ENCODE results near the gene PSG4.
A peak's percentile ranks its signal among the peaks of the same experiment; 100 is the strongest.
"Not testable (repeated sequence)": the region's sequence is repeated elsewhere in the genome, so short reads cannot be mapped to it uniquely, and the experiment has no call there.

The PSG4 gene

DNA sequence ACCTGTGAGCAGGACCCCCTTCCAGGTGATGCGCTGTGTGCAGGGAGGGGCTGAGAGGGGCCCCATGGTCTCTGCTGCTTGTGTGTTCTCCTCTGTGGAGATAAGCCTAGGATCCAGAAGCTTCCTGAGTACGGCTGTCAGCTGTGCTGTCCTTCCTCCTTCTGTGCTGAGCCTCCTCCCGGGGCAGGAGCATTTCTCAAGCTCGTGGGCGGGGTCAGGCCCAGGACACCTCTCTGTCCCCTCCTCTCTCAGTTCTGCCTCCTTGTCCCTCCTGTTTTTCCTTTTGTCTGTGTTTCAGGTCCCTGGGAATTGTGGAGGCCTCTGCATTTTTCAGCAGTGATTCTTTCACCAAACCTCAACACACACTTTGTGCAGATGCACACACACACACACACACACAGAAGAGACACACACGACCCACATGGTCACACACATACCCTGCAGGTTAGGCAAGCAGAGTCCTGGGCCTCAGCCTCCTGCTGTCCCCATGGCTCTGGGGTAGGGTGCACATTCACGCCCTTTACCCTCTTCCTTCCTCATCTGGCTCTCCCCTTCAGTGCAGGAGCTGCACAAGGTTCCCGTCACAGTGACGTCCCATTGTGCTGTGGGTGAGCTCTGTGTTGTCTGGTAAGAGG lies at the start of gene PSG4:
Gene PSG4 (minus strand): TSS at position 168 of the 635 bp plus-strand sequence. CDS start 102 bp downstream, at position 66.
- intact Hi-C loops (cut with DNase I); DNase-seq: not testable (repeated sequence)

DNA sequence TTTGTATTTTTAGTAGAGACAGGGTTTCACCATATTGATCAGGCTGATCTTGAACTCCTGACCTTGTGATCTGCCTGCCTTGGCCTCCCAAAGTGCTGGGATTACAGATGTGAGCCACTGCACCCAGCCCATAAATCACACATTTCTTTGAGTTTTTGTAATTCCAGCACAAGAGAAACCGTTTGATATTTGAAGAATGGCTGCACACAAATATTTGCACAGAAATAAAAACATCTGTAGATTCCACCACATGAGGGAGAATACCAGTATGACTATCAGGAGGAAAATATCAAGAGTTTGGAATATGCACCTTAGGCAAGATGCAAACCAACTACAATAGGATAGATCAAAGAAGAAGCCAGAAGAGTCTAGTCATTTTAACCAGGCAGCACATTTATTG lies 46.0 kb upstream of the PSG4 start:
- DNase-seq; intact Hi-C loops (cut with DNase I): not testable (repeated sequence)

DNA sequence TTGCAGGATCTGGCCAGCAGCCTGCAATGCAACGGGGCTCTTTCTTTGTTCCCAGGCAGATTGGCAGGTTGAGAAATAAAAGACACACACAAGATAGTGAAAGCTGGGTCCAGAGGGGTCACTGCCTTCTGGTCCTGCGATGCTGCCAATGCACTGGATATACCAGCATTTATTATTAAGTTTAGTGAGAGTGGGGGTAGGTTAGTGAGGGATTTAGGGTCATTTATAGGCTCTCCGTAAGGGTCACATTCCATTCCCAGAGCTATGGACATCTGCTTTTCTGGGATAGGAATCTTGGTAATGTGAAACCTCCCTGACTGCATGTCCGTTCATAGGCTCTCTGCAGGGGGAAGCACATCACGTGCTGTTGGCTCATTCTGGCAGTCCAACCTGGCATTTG lies 44.9 kb upstream of the PSG4 start:
- DNase-seq; intact Hi-C loops (cut with DNase I): not testable (repeated sequence)

DNA sequence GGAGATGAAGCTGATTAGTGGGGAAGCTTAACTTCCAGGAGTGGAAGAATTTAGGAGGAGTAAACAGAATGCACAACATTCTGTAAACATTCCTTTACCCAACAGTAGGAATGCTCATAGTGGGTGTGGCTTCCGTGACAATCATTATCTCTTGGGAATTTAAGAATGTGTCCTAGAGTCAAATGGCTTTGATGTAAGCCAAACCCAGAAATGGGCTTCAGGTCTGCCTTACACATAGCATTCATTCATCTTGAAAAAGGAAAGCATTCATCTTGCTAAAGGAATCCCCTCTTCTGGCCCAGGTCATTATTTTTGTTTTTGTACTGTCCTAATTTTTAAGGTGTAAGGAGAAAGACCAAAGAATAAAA lies 43.2 kb upstream of the PSG4 start:
- intact Hi-C loops (cut with DNase I); DNase-seq: not testable (repeated sequence)

DNA sequence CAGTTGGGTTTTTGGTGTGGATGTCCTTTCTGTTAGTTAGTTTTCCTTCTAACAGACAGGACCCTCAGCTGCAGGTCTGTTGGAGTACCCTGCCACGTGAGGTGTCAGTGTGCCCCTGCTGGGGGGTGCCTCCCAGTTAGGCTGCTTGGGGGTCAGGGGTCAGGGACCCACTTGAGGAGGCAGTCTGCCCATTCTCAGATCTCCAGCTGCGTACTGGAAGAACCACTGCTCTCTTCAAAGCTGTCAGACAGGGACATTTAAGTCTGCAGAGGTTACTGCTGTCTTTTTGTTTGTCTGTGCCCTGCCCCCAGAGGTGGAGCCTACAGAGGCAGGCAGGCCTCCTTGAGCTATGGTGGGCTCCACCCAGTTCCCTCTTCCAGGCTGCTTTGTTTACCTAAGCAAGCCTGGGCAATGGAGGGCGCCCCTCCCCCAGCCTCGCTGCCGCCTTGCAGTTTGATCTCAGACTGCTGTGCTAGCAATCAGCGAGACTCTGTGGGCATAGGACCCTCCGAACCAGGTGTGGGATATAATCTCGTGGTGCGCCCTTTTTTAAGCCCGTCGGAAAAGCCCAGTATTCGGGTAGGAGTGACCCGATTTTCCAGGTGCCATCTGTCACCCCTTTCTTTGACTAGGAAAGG lies 41.9 kb upstream of the PSG4 start:
- intact Hi-C loops (cut with DNase I); DNase-seq: not testable (repeated sequence)

DNA sequence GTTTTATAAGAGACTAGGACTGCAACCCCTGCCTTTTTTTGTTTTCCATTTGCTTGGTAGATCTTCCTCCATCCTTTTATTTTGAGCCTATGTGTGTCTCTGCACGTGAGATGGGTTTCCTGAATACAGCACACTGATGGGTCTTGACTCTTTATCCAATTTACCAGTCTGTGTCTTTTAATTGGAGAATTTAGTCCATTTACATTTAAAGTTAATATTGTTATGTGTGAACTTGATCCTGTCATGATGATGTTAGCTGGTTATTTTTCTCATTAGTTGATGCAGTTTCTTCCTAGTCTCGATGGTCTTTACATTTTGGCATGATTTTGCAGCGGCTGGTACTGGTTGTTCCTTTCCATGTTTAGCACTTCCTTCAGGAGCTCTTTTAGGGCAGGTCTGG lies 40.4 kb upstream of the PSG4 start:
- intact Hi-C loops (cut with DNase I): not testable (repeated sequence)

DNA sequence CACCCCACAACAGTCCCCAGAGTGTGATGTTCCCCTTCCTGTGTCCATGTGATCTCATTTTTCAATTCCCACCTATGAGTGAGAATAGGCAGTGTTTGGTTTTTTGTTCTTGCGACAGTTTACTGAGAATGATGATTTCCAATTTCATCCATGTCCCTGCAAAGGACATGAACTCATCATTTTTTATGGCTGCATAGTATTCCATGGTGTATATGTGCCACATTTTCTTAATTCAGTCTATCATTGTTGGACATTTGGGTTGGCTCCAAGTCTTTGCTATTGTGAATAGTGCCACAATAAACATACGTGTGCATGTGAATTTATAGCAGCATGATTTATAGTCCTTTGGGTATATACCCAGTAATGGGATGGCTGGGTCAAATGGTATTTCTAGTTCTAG lies 36.8 kb upstream of the PSG4 start:
- intact Hi-C loops (cut with DNase I); DNase-seq: not testable (repeated sequence)

More for the DNA sequence above, 40.4 kb upstream of the PSG4 start:
- not testable (repeated sequence) for DNase-seq

DNA sequence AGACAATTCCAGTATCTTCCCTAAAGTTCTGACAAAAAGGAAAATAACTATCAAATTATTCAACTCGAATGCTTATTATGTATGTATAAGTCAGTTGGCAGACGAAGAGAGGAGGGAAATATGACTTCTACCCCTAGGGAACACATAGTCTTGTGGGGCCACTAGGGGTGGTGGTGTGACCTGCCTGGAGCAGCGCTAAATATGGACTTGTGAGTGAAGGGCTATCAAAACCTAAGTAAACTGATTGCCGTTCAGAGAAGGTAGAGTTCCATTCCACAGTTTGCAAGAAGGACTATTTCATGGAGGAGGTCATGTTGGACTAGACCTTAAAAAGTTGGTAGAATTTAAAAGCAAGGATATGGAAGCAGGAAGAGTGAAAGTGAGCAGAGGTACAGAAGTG lies 32.8 kb upstream of the PSG4 start:
- DNase-seq; intact Hi-C loops (cut with DNase I): not testable (repeated sequence)

DNA sequence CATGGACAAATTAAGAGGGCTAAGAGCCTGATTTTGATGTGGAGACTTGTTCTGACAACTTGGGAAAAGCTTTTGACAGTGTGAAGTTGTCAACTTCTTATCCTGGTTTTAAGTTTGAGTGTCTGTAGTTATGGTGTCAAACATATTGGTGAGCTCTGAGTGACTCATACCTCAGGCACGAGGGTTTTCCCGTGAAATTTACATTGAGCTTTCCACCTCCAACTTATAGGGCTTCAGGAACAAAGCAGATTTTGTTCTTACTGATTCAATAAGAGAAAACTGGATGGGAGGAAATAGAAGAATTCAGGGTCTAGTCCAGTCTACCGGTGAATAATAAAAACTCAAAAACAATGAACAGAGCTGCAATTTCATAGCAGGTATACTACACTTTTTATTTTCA lies 30.2 kb upstream of the PSG4 start:
- intact Hi-C loops (cut with DNase I); DNase-seq: not testable (repeated sequence)

DNA sequence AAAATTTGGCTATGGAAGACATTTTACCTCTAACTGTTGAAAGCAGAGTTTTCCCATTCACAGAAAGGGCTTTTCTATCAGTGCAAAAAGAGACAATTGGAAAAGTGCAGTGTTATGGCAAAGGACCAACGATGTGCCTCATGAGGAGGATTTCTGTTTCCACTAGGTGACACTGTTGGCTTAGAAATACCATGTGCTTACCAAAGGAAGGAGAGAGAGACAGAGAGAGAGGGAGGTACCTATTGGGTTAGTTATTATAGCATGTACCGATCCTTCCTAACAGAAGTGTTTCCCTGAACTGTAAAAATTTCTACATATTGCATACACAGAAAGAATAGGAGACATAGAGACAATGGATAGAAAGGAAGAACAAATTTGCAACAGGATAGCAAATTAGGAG lies 23.9 kb upstream of the PSG4 start:
- intact Hi-C loops (cut with DNase I): no loop called here
- no peak for DNase-seq

DNA sequence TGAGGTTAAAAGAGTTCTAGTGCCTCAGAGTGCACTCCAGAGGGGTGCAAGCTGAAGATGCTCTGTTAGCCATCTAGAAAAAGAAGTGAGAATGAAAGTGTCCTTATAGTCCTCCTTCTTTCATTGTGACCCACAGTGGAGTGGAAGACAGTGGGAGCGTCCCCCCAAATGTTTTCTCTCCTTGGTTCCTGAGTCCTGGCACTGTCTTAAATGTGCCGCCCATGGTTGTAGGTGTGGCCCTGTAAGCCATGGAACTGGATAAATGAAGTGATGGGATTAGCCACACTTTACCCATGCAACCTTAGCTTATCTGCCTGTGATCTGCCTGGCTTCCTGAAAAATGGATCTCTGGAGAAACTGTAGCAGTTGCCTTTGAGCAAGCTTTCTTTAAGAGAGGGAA lies 23.3 kb upstream of the PSG4 start:
- intact Hi-C loops (cut with DNase I); DNase-seq: not testable (repeated sequence)

DNA sequence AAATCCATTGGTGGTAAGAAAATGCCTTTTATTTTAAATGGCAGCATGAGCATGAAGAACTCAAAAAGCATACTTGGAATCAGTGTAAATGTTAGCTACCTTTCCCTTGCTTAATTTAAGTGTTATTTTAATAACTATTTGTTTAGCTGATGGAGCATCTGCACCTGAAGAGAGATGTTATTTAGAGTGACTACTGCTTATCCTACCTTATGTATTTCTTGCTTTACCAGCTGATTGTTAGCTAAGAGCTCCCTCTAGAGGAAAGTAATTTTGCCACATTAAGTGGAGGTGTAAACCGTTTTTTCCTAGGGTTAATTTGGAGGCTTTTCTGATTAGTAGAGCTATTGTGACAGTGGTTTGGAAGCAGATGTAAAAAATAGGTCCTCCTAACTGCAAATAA lies 21.5 kb upstream of the PSG4 start:
- intact Hi-C loops (cut with DNase I); DNase-seq: not testable (repeated sequence)

DNA sequence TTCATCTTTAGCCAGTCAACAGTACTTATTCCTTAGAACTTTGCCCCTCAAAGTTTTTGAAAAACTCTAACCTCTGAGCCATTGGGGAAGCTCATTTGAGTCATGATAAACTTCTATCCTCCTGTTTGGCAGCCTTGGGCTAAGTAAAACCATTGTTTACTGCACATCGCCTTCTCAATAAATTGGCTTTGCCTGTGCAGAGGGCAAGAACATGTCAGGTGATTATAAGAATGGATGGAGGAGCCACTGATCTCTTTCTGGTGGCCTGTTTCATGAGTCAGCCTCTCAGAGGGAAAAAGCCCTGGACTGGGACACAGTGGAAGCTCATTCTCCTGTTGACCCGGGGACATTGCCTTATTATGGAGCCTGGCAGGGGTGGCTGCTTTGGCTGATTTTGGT lies 19.4 kb upstream of the PSG4 start:
- DNase-seq: no peak
- intact Hi-C loops (cut with DNase I): no loop called here

DNA sequence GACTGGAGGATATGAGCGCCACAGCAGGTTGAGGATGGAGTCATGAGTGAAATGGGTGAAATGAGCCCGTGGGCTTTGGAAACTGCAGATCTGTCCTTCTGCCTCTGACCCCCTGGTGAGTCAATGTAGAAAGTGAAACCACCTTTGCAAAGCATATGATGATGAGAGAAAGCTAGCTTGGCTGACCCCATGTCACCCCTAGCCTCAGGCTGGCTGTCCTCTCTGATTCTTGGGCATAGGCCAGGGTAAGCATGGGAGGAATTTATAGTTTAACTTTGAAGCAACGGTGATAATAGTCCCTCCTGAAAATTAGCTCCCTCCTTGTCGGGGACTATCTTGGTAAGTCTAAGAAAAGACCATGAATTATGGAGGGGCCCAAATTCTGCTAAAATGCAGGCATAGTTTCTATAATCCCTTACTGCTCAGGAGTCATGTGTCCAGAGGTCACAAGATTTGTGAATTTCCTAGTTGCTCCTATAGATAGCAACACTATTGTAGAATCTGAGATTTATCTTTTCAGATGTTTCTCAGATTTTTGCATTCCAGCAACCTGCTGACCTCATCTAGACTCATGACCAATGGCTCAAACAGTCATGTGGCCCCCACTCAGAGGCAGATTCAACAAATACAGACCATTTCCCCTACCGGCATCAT lies 18.9 kb upstream of the PSG4 start:
- intact Hi-C loops (cut with DNase I); DNase-seq: not testable (repeated sequence)

DNA sequence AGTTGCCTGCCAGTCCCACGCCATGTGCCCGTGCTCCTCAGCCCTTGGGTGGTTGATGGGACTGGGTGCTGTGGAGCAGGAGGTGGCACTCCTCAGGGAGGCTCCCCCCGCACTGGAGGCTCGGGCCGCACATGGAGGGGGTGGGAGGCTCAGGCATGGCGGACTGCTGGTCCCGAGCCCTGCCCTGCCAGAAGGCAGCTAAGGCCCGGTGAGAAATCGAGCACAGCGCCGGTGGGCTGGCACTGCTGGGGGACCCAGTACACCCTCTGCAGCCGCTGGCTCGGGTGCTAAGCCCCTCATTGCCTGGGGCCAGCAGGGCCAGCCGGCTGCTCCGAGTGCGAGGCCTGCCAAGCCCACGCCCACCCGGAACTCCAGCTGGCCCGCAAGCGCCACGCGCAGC lies 16.5 kb upstream of the PSG4 start:
- DNase-seq: not testable (repeated sequence)

DNA sequence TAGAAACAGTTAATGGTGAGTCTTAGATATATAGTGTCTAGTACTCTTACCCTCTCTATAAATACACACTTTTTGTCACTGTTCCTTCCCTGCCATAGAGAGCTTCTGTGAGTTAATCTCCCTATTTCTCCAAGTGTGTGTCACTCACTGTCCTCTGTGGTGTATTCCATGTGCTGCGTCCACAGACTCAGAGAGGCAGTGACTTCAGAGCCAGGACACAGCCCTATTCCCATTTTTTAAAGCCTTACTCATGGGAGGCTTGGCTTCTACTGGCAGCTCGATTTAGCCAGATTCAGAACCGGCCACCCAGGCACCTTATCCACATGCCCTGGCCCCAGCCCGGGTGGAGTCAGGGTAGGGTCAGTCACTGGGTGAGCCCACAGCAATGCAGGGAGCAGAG lies 13.7 kb upstream of the PSG4 start:
- DNase-seq; intact Hi-C loops (cut with DNase I): not testable (repeated sequence)

More for the DNA sequence above, 16.5 kb upstream of the PSG4 start:
- intact Hi-C loops (cut with DNase I): not testable (repeated sequence)

DNA sequence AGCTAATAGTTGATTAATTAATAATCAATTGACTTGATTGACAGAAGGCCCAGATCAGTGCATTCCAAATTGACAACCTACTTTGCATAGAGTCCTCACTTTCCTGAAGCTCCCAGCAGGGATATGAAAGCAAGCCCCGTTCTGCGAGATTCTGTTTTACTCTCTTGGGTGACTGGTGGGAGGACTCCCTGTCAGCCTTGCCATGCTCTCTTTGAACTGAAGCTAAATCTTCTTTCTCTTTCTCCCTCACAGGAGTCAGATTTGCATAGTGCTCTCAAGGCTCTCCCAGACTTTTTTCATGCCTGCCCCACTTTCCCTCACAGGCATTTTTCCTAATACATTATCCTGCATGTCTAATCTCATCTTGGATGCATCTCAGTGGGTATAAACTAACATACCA lies 10.4 kb upstream of the PSG4 start:
- intact Hi-C loops (cut with DNase I): not testable (repeated sequence)
- DNase-seq: peak in 13 of 42 donors; percentile 2 to 63 (median 21)

DNA sequence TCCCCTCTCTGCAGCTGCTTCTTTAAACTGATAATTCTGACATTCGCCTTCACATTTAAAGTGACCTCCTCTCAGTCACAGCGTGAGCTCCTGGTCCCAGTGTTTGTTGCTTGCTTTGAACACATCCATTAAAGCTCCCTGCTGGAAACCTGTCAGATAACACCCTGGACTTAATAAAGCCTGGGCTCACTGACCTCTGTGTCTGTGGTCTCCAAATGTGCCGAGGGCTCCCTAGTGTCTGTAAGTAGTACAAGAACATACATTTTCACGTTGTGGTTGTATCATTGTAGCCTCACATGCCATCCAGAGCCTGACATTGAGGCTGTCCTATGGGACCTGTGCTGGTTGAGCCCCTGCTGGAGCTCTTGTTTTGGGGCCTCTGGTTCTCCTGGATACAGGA lies 2.6 kb upstream of the PSG4 start:
- intact Hi-C loops (cut with DNase I): no loop called here
- no peak for DNase-seq

DNA sequence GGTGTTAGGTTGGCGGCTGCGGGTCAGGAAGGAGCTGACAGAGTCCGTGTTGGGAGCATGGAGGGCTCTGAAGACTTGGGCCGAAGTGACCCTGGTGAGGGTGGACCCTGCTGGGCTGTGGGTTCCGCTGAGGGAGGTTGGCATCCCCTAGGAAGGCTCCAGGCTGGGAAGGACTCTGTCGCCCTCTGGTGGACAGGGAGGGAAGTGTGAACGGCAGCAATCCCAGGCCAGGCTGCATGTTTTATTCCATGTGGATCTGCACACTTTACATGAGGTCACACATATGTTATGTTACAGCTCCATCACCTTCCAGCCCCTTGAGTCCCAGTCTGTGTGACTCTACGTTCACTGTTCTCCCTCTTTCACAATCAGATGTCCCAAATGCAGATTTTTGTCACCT lies 1.7 kb upstream of the PSG4 start:
- intact Hi-C loops (cut with DNase I): not testable (repeated sequence)

DNA sequence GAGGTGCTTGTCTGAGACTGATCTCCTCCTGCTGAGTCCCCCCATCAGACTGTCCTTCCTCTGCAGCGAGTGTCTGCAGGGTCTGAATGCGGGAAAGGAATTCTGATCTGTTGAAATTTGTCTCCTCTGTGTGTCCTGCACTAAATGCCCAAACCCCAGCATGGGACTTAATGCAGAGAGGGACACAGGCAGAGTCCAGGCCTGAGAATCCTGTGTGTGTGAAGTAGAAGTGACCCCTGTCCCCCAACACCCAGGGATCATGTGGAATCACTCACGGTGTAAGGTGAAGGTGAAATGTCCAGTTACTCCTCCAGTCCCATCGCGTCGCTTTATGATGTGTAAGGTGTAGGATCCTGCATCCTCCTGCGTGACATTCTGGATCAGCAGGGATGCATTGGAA lies 1.8 kb downstream of the PSG4 start:
- intact Hi-C loops (cut with DNase I); DNase-seq: not testable (repeated sequence)

More for the DNA sequence above, 1.7 kb upstream of the PSG4 start:
- peak in 13 of 42 donors; percentile 9 to 73 (median 18) for DNase-seq

All from head of caudate nucleus (tissue), 42 donors.